Measurements from ENCODE around the gene MTA2. TPM values are rescaled to one million over a fixed set of nuclear protein-coding genes. Genes with fewer than 3 reads are reported as not detected.

MTA2 gene
- total RNA-seq, 1 experiment from 2014 or later = 120 TPM

DNA sequence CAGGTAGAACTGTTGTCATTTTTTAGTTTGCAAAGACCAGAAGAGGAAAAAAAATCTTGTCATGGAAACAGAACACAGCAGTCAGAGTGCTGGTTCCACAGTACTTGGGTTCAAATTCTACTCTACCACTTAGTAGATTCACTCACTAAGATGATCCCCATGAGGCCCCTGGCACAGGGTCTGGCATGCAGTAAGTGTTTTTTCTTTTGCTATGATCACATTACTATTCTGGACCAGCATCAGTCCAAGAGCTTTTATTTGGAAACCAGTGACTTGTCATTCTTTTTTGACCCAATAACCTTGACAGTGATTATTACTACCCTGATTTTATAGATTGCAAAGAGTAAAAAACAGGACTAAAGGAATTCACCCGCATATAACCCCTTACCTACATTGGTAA lies 32.1 kb downstream of the MTA2 start:
- no TSS peak for BruUV-seq (replicated peaks)
- Histone ChIP-seq H3K4me1 (replicated peaks; ENCODE audit: insufficient read depth) (peaks cover 45% of the 10 kb centered on the region), H3K9me2 (ENCODE audit: insufficient read depth) (no peaks in the 10 kb centered on the region), H3K4me2 (no peak overlapping the region), H3K4me3 (no peak overlapping the region), H3K9me3 (ENCODE audit: insufficient read depth, low read depth) (no peaks in the 10 kb centered on the region), H3F3A (ENCODE audit: insufficient read depth, low read depth) (peaks cover 94% of the 10 kb centered on the region), H3K36me3 (ENCODE audit: low read depth) (peaks cover 79% of the 10 kb centered on the region), H3K27me3 (ENCODE audit: insufficient read depth, low read depth) (no peaks in the 10 kb centered on the region), H2AFZ (no peak overlapping the region), H3K27ac (peak overlapping the region; percentile 2; the same call in 1 of the 2 replicates), H4K20me1 (ENCODE audit: insufficient read depth) (peaks cover 81% of the 10 kb centered on the region), H3K79me2 (ENCODE audit: low read depth) (peaks cover 95% of the 10 kb centered on the region)
- POLR2A ChIA-PET (ENCODE audit: unreplicated experiment) = interaction anchor here (0.6 to 0.9 kb wide), 2 partner anchors 23 to 25 kb away, joined by 3 to 36 read pairs; no protein-coding TSS in a partner anchor
- no peak for DNase-seq
- intact Hi-C loops (cut with micrococcal nuclease; ENCODE audit: unreplicated experiment) = loop anchor here (5.0 kb wide), 1 partner anchor 43 kb away; the partner anchor contains the start of genes EML3 and ROM1
- TF ChIP-seq, protein P1, sequence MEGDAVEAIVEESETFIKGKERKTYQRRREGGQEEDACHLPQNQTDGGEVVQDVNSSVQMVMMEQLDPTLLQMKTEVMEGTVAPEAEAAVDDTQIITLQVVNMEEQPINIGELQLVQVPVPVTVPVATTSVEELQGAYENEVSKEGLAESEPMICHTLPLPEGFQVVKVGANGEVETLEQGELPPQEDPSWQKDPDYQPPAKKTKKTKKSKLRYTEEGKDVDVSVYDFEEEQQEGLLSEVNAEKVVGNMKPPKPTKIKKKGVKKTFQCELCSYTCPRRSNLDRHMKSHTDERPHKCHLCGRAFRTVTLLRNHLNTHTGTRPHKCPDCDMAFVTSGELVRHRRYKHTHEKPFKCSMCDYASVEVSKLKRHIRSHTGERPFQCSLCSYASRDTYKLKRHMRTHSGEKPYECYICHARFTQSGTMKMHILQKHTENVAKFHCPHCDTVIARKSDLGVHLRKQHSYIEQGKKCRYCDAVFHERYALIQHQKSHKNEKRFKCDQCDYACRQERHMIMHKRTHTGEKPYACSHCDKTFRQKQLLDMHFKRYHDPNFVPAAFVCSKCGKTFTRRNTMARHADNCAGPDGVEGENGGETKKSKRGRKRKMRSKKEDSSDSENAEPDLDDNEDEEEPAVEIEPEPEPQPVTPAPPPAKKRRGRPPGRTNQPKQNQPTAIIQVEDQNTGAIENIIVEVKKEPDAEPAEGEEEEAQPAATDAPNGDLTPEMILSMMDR (conservative IDR thresholded peaks at IDR 0.05) = no peak
- no peak for TF ChIP-seq EZH2 (IDR thresholded peaks at IDR 0.05; ENCODE audit: low read depth)
- CTCF ChIA-PET = interaction anchor here (1.9 kb wide), 1 partner anchor 9 kb away, joined by 5 read pairs; no protein-coding TSS in a partner anchor

DNA sequence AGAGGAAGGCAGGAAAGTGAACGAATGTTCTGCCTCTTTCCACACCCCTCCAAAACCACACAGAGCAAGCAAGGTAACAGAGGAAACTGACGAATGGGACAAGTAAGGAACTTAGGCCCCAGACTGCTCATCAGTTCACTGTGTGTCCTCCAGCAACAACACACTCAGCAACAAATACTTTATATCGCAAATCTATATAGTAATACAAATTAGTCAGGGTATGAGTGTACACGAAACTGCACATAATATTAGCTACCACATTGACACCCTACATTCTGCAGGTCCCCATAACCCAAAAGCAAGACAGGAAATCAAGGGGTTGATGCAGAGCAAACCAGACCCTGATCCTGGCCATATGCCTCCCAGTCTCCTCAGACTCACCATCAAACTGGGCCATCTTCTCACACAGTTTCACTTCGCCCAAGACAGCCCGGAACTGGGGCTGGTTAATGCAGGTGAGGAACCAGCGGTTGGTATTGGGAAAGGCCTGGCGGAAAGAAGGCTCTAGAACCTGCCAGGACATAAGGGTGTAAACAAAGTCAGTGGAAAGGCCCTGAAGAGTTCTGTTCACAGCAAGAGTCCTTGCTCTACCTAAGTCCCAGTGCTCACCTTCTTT lies 34.5 kb downstream of the MTA2 start:
- Histone ChIP-seq H3K27ac (no peak overlapping the region), H3K4me1 (replicated peaks; ENCODE audit: insufficient read depth) (peaks cover 48% of the 10 kb centered on the region), H4K20me1 (ENCODE audit: insufficient read depth) (peaks cover 94% of the 10 kb centered on the region), H3K36me3 (ENCODE audit: low read depth) (peaks cover 80% of the 10 kb centered on the region), H2AFZ (no peak overlapping the region), H3K79me2 (ENCODE audit: low read depth) (peaks cover 92% of the 10 kb centered on the region), H3K4me3 (no peak overlapping the region), H3K9me3 (ENCODE audit: insufficient read depth, low read depth) (no peaks in the 10 kb centered on the region), H3K9me2 (ENCODE audit: insufficient read depth) (no peaks in the 10 kb centered on the region), H3F3A (ENCODE audit: insufficient read depth, low read depth) (peaks cover 99% of the 10 kb centered on the region), H3K27me3 (ENCODE audit: insufficient read depth, low read depth) (no peaks in the 10 kb centered on the region), H3K4me2 (no peak overlapping the region)
- DNase-seq = no peak
- CTCF ChIA-PET = no interaction called here
- intact Hi-C loops (cut with micrococcal nuclease; ENCODE audit: unreplicated experiment) = no loop called here
- POLR2A ChIA-PET (ENCODE audit: unreplicated experiment) = no interaction called here
- no TSS peak for BruUV-seq (replicated peaks)
- TF ChIP-seq, protein P1 (conservative IDR thresholded peaks at IDR 0.05) = no peak
- TF ChIP-seq EZH2 (IDR thresholded peaks at IDR 0.05; ENCODE audit: low read depth) = no peak

DNA sequence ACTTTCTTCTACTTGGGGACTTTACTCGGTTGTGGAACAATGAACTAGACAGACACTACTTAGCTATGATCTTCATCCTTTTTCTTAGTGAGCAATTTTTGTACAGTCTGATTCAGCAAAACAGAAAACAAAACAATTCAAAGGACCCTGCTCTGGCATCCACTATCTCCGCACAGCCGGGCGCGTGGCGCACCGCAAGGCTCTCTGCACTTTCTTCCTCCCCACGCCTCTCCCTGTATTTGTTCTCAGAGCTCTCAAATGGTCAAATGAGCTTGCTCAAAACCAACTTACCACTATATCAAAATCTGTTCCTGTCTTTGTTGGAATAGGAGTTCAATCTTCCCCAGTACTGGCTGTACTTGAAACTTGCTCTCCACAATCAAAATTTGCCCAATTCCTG lies 35.4 kb downstream of the MTA2 start:
- Histone ChIP-seq H4K20me1 (ENCODE audit: insufficient read depth) (peaks cover 91% of the 10 kb centered on the region), H3K4me1 (replicated peaks; ENCODE audit: insufficient read depth) (peaks cover 48% of the 10 kb centered on the region), H3K9me3 (ENCODE audit: insufficient read depth, low read depth) (no peaks in the 10 kb centered on the region), H3K79me2 (ENCODE audit: low read depth) (peaks cover 88% of the 10 kb centered on the region), H3K4me2 (no peak overlapping the region), H2AFZ (no peak overlapping the region), H3K9me2 (ENCODE audit: insufficient read depth) (no peaks in the 10 kb centered on the region), H3F3A (ENCODE audit: insufficient read depth, low read depth) (peaks cover 99% of the 10 kb centered on the region), H3K27me3 (ENCODE audit: insufficient read depth, low read depth) (no peaks in the 10 kb centered on the region), H3K4me3 (no peak overlapping the region), H3K36me3 (ENCODE audit: low read depth) (peaks cover 71% of the 10 kb centered on the region), H3K27ac (peak overlapping the region; percentile 36; the same call in 1 of the 2 replicates)
- POLR2A ChIA-PET (ENCODE audit: unreplicated experiment) = no interaction called here
- no TSS peak for BruUV-seq (replicated peaks)
- CTCF ChIA-PET = interaction anchor here (0.6 to 1.3 kb wide), 2 partner anchors 70 to 172 kb away, joined by 4 to 13 read pairs; no protein-coding TSS in a partner anchor
- TF ChIP-seq, protein P1 (conservative IDR thresholded peaks at IDR 0.05) = no peak
- TF ChIP-seq EZH2 (IDR thresholded peaks at IDR 0.05; ENCODE audit: low read depth) = no peak
- intact Hi-C loops (cut with micrococcal nuclease; ENCODE audit: unreplicated experiment) = no loop called here
- no peak for DNase-seq
